DND-41 (cell line): ENCODE measurements around the gene HMGXB3.

Experiments
- ATAC-seq: fragments of 200-7000 bp; cut with Tn5 transposase; 3 replicates; pipeline ENCODE4 v1.9.1; 2021; ENCODE audit warnings: low read depth; ENCODE audit not compliant: insufficient read depth
- DNase-seq: peaks from one replicate; pipeline ENCODE4 v3.0.0-alpha.2; 2020
- H2AFZ ChIP-seq: 2 replicates; pipeline ENCODE4 v1.6.0; 2012; ENCODE audit warnings: low read depth, low read length
- H3K27ac ChIP-seq: 2 replicates; pipeline ENCODE4 v1.5.1; 2012; ENCODE audit warnings: low read length, inconsistent platforms
- H3K27me3 ChIP-seq: fragments of 200-600 bp; sonication (generic); 2 replicates; pipeline ENCODE4 v1.6.0; 2012; ENCODE audit warnings: low read length, mild to moderate bottlenecking, inconsistent platforms; ENCODE audit not compliant: insufficient read depth, poor library complexity
- H3K36me3 ChIP-seq: 2 replicates; pipeline ENCODE4 v1.5.1; 2012; ENCODE audit warnings: low read length, inconsistent platforms; ENCODE audit not compliant: insufficient read depth
- H3K4me1 ChIP-seq: 2 replicates; pipeline ENCODE4 v1.5.1; 2012; ENCODE audit warnings: mild to moderate bottlenecking, low read length; ENCODE audit not compliant: insufficient read depth
- H3K4me2 ChIP-seq: 2 replicates; pipeline ENCODE4 v1.6.0; 2012; ENCODE audit warnings: mild to moderate bottlenecking, moderate library complexity, low read length, inconsistent platforms; ENCODE audit not compliant: insufficient read depth
- H3K4me3 ChIP-seq, 2 experiments: fragments of 200-600 bp in 1 of 2; shearing (Covaris generic) in 1 of 2; 2 replicates each; pipeline ENCODE4 v1.5.1; 2012 to 2016; ENCODE audit warnings: inconsistent platforms in 2 of 2, low read length in 2 of 2, mild to moderate bottlenecking in 2 of 2, low read depth in 1 of 2, moderate library complexity in 1 of 2
- H3K79me2 ChIP-seq: 2 replicates; pipeline ENCODE4 v1.6.0; 2012; ENCODE audit warnings: low read length, inconsistent platforms; ENCODE audit not compliant: insufficient read depth
- H3K9ac ChIP-seq: 2 replicates; pipeline ENCODE4 v1.6.0; 2012; ENCODE audit warnings: low read depth, mild to moderate bottlenecking, inconsistent platforms, low read length, moderate library complexity
- H3K9me3 ChIP-seq: 2 replicates; pipeline ENCODE4 v1.5.1; 2012; ENCODE audit warnings: low read length, moderate library complexity, mild to moderate bottlenecking, inconsistent platforms; ENCODE audit not compliant: insufficient read depth, severe bottlenecking
- H4K20me1 ChIP-seq: 2 replicates; pipeline ENCODE4 v1.6.0; 2012; ENCODE audit warnings: low read length; ENCODE audit not compliant: insufficient read depth
- EZH2 ChIP-seq: IDR thresholded peaks from 3 replicates; pipeline ENCODE4 v1.6.1; 2012; ENCODE audit warnings: borderline replicate concordance, low read depth, mild to moderate bottlenecking, moderate library complexity, low read length, inconsistent platforms; ENCODE audit not compliant: severe bottlenecking
- TF ChIP-seq, protein P1 (sequence below): IDR thresholded peaks from 2 replicates; pipeline ENCODE4 v1.5.1; 2012; ENCODE audit warnings: borderline replicate concordance, low read length, moderate library complexity, mild to moderate bottlenecking; ENCODE audit not compliant: poor library complexity, severe bottlenecking; ENCODE audit errors: extremely low read depth

Gene HMGXB3

DNA sequence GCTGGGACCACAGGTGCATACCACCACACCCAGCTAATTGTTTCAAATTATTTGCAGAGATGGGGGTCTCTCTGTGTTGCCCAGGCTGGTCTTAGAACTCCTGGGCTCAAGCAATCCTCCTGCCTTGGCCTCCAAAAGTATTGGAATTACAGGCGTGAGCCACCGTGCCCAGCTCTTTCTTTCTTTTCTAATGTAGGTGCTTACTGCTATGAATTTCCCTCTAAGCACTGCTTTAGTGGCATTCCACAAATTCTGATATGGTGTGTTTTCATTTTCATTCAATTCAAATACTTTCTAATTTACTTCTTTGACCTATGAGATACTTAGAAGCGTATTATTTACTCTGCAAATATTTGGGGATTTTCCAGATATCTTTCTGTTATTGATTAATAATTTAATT is 14.9 kb downstream of the HMGXB3 start:
- Histone ChIP-seq H3K4me2 (no peak overlapping the region), H3K27me3 (no peaks in the 10 kb centered on the region), H2AFZ (no peak overlapping the region), H3K9me3 (peaks cover 13% of the 10 kb centered on the region), H3K79me2 (0 out of 2 replicates have a peak, but pooled peaks cover 2% of the 10 kb centered on the region), H4K20me1 (no peaks in the 10 kb centered on the region), H3K4me1 (no peaks in the 10 kb centered on the region), H3K27ac (no peak overlapping the region), H3K36me3 (peaks cover 99% of the 10 kb centered on the region), H3K4me3 (no peak overlapping the region), H3K9ac (no peak overlapping the region)
- DNase-seq (no peak), ATAC-seq (no peak)
- TF ChIP-seq, protein P1, sequence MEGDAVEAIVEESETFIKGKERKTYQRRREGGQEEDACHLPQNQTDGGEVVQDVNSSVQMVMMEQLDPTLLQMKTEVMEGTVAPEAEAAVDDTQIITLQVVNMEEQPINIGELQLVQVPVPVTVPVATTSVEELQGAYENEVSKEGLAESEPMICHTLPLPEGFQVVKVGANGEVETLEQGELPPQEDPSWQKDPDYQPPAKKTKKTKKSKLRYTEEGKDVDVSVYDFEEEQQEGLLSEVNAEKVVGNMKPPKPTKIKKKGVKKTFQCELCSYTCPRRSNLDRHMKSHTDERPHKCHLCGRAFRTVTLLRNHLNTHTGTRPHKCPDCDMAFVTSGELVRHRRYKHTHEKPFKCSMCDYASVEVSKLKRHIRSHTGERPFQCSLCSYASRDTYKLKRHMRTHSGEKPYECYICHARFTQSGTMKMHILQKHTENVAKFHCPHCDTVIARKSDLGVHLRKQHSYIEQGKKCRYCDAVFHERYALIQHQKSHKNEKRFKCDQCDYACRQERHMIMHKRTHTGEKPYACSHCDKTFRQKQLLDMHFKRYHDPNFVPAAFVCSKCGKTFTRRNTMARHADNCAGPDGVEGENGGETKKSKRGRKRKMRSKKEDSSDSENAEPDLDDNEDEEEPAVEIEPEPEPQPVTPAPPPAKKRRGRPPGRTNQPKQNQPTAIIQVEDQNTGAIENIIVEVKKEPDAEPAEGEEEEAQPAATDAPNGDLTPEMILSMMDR, result no peak
- no peak for TF ChIP-seq EZH2

DNA sequence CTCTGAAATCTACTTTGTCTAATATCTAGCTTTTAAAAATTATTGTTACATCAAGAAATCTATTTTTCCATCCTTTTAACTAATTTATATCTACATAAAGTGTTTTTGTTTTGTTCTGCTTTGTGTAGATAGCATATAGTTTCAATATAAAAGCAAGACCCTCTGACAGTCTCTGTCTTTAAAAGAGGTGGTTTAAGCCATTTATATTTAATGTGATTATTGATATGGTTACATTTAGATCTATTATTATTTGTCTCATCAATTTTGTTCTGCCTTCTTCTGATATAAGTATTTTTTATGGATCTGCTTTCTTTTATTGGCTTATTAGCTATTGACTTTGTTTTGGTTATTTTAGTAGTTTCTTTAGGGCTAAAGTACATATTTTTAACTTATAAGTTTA is 16.0 kb downstream of the HMGXB3 start:
- H3K27me3 ChIP-seq, result no peaks in the 10 kb centered on the region
- no peaks in the 10 kb centered on the region for H3K4me1 ChIP-seq
- H3K36me3 ChIP-seq, result peaks cover 99% of the 10 kb centered on the region
- no peak overlapping the region for H3K9ac ChIP-seq
- DNase-seq (no peak), ATAC-seq (no peak)
- no peak overlapping the region for H3K4me3 ChIP-seq
- no peak overlapping the region for H3K27ac ChIP-seq
- 0 out of 2 replicates have a peak, but pooled peaks cover 2% of the 10 kb centered on the region for H3K79me2 ChIP-seq
- H3K9me3 ChIP-seq, result peaks cover 13% of the 10 kb centered on the region
- no peak overlapping the region for H3K4me2 ChIP-seq
- no peaks in the 10 kb centered on the region for H4K20me1 ChIP-seq
- no peak overlapping the region for H2AFZ ChIP-seq
- no peak for TF ChIP-seq EZH2
- TF ChIP-seq, protein P1, result no peak

DNA sequence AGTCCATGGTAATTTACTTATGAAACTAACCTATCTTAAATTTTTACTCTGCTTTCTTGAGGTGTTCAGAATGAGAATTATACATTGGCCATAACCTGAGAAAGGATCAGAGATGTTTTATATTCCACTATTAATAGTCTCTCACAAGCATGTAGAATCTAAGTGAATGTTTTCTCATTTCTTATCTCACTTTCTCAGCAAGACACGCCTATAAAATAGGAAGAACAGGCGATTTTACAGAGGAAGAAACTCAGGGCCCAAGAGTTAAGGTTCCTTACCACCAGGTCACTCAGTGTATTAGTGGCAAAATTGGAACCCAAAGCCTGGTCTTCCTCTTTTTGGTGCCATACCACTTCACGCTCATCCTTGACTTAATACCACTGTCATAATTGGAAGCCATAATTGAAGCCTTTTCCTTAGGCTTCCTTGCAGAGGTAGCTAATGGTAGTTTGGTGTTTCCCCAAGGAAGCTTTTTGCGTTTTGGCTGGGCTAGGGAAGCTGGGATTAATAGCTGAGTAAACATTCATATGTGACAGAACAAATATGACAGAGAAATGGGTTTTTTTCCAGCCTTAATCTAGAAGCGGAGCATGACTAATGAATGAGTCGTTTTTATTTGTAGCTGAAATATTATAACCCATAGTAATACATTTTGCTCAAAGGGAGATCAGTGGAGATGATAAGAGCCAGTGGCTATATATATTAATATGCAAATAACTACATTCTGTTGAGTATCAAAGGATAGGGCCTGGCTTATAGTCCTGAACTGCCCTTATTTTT is 16.9 kb downstream of the HMGXB3 start:
- Histone ChIP-seq H3K4me1 (no peaks in the 10 kb centered on the region), H3K9me3 (peaks cover 13% of the 10 kb centered on the region), H2AFZ (no peak overlapping the region), H3K79me2 (0 out of 2 replicates have a peak, but pooled peaks cover 2% of the 10 kb centered on the region), H3K36me3 (peaks cover 100% of the 10 kb centered on the region), H3K9ac (no peak overlapping the region), H3K27ac (no peak overlapping the region), H3K27me3 (no peaks in the 10 kb centered on the region), H3K4me2 (no peak overlapping the region), H3K4me3 (no peak overlapping the region), H4K20me1 (no peaks in the 10 kb centered on the region)
- DNase-seq, result no peak
- TF ChIP-seq EZH2, result no peak
- TF ChIP-seq, protein P1, result no peak
- ATAC-seq, result no peak
